ENCODE data around the gene TGFA. TPM values are rescaled to one million over a fixed set of nuclear protein-coding genes. Genes with fewer than 3 reads are reported as not detected.

TGFA gene
- total RNA-seq, 2 donors from 2014 or later = 2.0 to 3.2 TPM

DNA sequence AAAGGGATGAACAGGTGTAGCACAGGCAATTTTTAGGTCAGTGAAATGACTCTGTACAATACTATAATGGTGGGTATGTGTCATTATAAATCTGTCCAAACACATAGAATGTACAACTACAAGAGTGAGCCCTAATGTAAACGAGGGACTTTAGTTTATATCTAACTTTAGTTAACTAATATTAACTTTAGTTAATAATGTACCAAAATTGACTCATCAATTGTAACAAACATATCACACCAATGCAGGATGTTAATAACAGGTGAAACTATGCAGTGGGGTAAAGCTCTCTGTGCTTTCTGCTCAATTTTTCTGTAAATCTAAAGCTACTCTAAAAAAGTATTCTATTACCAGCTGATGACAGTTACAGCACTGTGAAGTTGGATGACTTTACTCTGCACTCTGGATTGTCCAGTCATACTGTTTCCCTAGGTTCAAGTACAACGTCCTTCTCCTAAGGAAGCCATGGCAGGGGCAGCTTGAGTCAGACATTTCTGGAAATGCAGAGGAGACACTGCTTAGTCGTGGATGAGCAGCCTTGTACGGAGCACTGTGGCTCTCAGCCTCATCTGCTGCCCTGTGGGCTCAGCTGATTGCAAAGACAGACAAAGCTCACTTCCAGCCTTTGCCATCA, 26.1 kb downstream of the TGFA start:
- Histone ChIP-seq H3K36me3 (ENCODE audit: control insufficient read depth, insufficient read depth, low read length) (no peaks in the 10 kb centered on the region), H3K9ac (ENCODE audit: extremely low read depth, low read length, poor library complexity, severe bottlenecking) (no peak overlapping the region), H3K27me3 (ENCODE audit: control insufficient read depth, insufficient read depth, low read length, poor library complexity, severe bottlenecking) (no peaks in the 10 kb centered on the region), H3K9me3 (ENCODE audit: control insufficient read depth, low read length) (no peaks in the 10 kb centered on the region), H3K27ac (ENCODE audit: low read depth, low read length) (no peak overlapping the region), H3K4me1 (ENCODE audit: control insufficient read depth, insufficient read depth, low read length) (peaks cover 12% of the 10 kb centered on the region), H3K4me3 (ENCODE audit: low read length) (no peak overlapping the region)
- no peak for TF ChIP-seq CTCF (conservative IDR thresholded peaks at IDR 0.05)
- no peak overlapping the region for H3K27ac Mint-ChIP-seq
- H3K4me3 Mint-ChIP-seq = no peak overlapping the region
- no peaks in the 10 kb centered on the region for H3K9me3 Mint-ChIP-seq
- 88 to 90% methylated on average over 3 of the region's 4 CpGs for WGBS, 2 experiments (ENCODE audit: insufficient coverage in 1 of 2, insufficient read length in 1 of 2)
- no peaks in the 10 kb centered on the region for H3K27me3 Mint-ChIP-seq (ENCODE audit: insufficient read depth)
- no peak for DNase-seq
- peaks cover 15% of the 10 kb centered on the region for H3K4me1 Mint-ChIP-seq
- H3K36me3 Mint-ChIP-seq (ENCODE audit: low read depth) = no peaks in the 10 kb centered on the region

DNA sequence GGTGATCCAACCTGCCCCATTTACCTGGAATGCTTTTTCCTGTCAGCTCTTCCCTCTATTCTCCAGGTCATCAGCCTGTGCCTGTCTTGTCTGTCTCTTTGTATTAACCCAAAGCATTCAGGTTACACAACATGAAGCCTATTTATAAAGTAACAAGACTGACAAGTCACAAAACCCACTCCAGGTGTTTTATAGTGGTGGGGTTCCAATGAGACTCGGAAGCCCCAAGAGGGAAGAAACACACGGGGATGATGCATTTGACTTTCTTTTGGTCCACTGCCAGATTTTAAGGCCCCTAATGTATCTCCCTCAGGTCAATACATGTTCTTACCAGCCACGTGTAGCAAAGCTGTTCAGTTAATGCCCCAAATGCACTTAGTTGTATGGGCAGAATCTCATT, 27.5 kb downstream of the TGFA start:
- Histone ChIP-seq H3K36me3 (ENCODE audit: control insufficient read depth, insufficient read depth, low read length) (no peaks in the 10 kb centered on the region), H3K4me3 (ENCODE audit: low read length) (no peak overlapping the region), H3K4me1 (ENCODE audit: control insufficient read depth, insufficient read depth, low read length) (peaks cover 6% of the 10 kb centered on the region), H3K9me3 (ENCODE audit: control insufficient read depth, low read length) (no peaks in the 10 kb centered on the region), H3K9ac (ENCODE audit: extremely low read depth, low read length, poor library complexity, severe bottlenecking) (no peak overlapping the region), H3K27me3 (ENCODE audit: control insufficient read depth, insufficient read depth, low read length, poor library complexity, severe bottlenecking) (no peaks in the 10 kb centered on the region), H3K27ac (ENCODE audit: low read depth, low read length) (no peak overlapping the region)
- WGBS, 2 experiments (ENCODE audit: insufficient coverage in 1 of 2, insufficient read length in 1 of 2) = 84 to 87% methylated on average over 3 of the region's 3 CpGs
- Mint-ChIP-seq H3K4me3 (no peak overlapping the region), H3K4me1 (peaks cover 8% of the 10 kb centered on the region), H3K27me3 (ENCODE audit: insufficient read depth) (no peaks in the 10 kb centered on the region), H3K27ac (no peak overlapping the region), H3K36me3 (ENCODE audit: low read depth) (no peaks in the 10 kb centered on the region), H3K9me3 (no peaks in the 10 kb centered on the region)
- no peak for DNase-seq
- no peak for TF ChIP-seq CTCF (conservative IDR thresholded peaks at IDR 0.05)

- Mint-ChIP-seq H3K27ac (no peak overlapping the region), H3K9me3 (no peaks in the 10 kb centered on the region), H3K36me3 (ENCODE audit: low read depth) (no peaks in the 10 kb centered on the region), H3K27me3 (ENCODE audit: insufficient read depth) (no peaks in the 10 kb centered on the region), H3K4me3 (no peak overlapping the region), H3K4me1 (peaks cover 15% of the 10 kb centered on the region)
- WGBS, 2 experiments (ENCODE audit: insufficient coverage in 1 of 2, insufficient read length in 1 of 2) = 96 to 100% methylated on average over 1 of the region's 1 CpG
- Histone ChIP-seq H3K27me3 (ENCODE audit: control insufficient read depth, insufficient read depth, low read length, poor library complexity, severe bottlenecking) (no peaks in the 10 kb centered on the region), H3K36me3 (ENCODE audit: control insufficient read depth, insufficient read depth, low read length) (no peaks in the 10 kb centered on the region), H3K4me1 (ENCODE audit: control insufficient read depth, insufficient read depth, low read length) (peaks cover 6% of the 10 kb centered on the region), H3K4me3 (ENCODE audit: low read length) (no peak overlapping the region), H3K9ac (ENCODE audit: extremely low read depth, low read length, poor library complexity, severe bottlenecking) (no peak overlapping the region), H3K9me3 (ENCODE audit: control insufficient read depth, low read length) (no peaks in the 10 kb centered on the region), H3K27ac (ENCODE audit: low read depth, low read length) (no peak overlapping the region)
- no peak for TF ChIP-seq CTCF (conservative IDR thresholded peaks at IDR 0.05)
- peak; percentile 28 for DNase-seq
Observed at GRCh38 chr2:70525032-70525431, 28.6 kb downstream of the TGFA start.
